Right hindlimb (tissue), 1 donor: ENCODE measurements around the gene NHSL2.

ENCODE experiments used
- DNase-seq: peaks from one replicate; pipeline ENCODE4 v3.0.0-alpha.2; 2018

The NHSL2 gene

DNA sequence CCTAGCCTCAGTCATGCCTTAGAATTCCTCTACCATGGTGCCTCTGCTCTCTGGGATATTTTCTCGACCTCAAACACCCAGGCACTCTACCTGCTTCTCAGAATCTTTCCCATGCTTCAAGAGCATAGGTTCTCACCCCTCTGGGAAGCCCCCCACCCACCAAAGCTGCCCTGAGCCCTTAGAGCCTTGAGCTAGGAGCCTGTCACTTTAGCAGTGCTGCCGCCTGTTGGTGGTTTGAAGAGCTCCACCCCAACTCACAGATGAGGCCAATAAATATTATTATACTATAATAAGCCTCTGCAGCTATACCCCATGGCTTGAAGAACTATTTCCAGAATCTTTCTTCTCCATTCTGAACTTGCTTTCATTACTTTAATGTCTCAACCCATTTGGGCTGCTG lies 111.3 kb downstream of the NHSL2 start:
- no peak for DNase-seq

DNA sequence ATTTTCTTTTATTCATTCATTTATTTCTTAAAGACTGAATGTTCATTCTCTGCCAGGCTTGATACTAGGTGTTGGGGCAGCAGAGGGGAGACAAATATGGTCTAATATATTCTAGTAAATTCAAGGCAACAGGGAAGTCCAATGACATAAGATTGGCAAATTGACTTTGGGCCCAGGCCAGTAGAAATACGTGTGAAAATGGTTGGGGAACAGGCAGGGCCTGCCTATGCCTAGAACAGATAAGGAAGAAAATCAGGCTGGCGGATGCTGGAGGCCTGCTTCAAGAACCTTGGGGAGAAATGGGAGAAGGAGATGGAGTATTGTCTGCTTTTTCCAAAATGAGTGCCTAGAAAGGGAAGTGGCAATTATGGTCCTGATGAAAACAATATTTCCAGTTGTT lies 112.4 kb downstream of the NHSL2 start:
- DNase-seq, result no peak

DNA sequence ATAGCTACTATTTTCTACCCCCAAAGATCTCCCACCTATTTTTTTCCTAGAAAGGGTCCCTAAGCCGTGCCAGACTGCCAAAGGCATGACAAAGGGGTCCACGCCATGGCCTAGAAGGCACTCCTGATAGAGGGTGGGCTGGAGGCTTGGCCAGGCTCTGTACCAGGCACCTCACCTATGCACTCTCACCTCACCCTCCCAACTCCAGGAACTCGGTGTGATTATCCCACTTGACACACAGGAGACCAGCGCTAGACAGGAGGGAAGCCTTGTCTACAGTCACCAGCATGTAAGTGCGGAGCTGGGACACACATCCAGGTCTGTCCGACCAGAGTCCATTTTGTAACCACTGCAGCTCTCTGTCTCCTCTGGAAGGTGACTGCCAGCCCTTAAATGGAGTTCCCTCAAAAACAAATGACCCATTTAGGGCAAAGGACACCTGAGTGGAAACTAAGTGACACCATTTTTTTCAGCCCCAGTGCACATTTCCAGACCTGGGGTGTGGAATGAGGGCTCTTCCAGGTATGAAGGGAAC lies 114.7 kb downstream of the NHSL2 start:
- DNase-seq, result no peak

DNA sequence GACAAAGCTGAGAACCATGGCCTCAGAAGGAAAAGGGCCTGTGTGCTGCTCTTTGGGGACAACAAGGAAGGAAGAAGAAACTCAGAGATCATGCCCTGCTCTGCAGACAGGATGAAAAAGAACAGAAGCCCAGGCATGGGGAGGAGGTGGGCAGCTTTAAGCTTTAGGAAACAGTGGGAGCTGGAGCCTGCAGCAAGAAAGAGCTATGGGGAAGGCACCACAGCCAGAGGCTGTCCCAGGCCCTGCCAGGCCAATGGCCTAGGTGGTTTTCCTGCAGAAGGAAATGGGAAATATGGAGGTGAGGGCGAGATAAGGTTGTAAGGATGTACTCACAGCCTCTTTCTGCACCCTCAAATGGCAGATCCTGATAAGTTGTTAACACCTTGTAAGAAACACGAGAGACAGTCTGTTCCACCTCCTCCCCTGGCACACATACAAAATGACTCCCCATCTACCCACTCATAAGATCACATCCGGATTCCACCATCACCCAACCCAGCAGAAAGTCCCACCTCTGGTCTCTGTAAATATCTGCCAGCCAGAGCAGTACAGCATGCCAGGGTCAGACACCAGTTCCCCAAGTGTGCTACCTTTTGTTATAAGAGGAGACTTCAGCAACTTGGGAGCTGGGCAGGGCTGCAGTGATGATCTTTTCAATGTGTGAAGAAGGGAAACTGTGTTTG lies 115.8 kb downstream of the NHSL2 start:
- DNase-seq, result no peak

DNA sequence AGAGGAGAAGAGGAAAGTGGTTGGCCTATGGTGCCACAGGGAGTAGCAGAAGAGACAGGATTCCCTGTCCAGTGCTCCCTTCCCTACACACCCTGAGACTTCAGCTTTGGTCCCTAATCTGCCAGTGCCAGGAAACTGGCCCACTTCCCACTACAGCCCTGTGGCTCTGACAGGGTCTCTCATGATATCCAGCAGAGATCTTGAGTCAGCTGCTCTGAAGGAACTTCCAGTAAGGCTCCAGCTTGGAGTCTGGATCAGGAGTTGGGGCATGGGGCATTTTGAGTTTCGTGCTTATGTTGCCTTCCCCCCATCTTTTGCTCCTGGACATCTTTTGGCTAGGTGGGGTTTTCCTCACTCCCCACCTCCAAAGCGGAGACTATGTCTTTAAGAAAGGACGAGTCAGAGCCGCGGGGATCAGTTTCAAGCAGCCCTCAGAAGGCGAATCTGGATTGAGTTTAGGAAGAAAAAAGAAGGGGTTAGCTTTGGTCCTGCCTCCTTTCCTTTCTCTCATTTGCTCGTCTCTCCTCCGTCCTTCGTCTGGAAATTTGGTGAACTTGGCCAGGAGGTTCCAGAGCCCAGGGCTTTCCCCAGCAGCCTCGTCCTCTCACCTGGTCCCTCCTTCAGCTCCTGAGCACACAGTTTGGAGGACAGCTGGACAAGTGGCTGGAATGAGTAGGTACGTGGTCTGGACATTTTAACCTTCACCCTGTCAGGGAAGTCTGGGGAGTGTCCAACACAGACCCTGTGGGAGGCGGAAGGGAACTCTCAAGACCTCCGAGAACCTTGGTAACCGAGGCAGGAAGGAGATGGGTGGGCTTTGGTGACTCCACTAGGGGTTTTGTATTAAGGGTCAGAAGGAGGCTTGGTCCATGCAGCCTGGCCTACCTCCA lies 116.6 kb downstream of the NHSL2 start:
- DNase-seq, result no peak

DNA sequence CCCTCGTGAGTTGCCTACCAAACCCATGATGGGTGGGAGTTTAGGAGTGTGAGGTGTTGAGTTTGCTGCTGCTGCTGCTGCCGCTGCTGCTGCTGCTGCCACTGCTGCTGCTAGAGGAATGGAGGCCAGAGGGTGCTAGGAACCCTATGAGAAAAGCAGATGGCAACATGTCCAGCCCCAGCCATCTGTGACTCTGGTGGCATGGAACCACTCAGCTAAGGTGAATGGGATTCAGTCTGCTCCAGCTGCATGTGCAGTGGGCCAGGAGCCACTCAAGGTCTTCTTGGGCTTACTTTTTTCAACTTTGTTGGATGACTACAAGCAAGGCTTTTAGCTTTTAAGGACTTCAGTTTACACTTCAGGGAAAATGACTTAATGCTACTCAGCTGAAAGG lies 117.3 kb downstream of the NHSL2 start:
- no peak for DNase-seq

DNA sequence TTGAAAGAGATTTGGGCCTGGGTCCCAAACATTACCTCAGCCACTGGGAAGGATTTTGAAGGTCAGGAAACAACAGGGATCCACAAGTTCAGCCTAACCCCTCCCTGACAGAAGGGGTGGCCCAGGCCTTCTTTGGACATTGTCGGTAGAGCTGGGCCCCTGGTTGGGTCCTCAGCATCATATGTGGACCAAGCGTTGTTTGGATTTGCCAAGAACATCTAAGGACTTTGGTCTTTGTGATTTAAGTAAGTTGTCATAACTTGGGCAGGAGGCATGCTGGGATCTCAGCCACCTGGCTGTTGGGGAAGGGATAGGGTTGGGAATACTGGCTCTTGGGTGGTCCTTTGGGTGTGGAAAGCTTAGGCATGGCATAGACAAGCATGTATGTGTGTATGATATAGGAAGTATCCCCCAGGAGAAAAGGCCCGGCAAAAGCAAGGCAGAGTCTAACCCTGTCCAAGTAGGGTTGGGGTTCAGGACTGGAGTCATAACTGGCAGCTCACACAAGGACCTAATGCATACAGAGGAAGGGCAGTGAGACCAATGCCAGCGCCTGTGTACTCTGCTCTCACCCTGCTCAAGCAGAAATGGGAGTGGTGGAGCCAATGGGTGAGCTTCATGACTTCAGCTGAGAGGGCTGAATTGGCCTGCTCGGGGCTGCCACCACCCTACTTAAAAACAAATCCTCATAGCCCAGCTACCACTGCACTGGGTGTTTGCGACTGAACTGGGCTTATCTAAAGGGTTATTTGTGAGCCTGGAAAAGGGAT lies 118.2 kb downstream of the NHSL2 start:
- no peak for DNase-seq

DNA sequence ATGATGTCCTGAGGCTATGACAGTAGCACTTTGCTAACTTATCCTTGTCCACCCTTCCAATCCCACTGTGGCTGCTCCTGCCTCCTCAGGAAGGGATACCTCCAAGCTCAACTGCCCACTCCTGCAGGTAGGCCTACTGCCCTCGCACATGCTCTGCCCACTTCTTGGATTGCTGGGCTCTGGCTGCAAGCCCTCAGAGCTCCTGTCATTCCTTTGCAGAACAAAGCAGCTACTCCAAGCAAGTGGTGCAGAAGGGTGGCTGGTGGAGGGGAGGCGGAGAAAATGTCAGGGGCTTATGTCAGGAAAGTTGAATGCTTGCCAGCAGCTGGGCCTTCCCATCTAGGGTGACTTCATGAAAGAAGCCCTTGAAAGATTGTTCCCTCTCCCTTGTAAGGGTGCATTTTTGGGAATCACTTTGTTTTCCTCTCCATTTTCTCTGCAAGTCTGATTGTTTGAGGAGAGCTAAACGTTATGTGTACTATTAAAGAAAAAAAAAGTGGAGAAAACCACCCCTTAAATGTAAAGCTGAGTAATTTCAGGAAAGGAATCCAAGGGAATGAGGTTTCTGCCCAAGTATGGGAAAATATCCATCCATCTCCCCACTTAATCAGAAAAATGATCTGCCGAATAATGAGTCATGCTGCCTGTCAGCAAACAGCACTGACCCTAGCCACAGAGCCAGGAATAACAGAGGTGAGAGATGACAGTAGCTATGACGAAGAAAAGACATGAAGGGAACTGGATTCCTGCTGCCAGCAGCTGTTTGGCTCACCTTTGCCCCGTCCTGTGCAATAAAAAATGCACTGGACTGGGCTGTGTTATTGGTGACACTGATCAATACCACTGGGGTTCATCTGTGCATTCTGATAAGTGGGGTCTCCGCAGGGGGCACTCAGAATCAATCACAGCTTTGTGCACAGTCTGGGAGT lies 119.1 kb downstream of the NHSL2 start:
- no peak for DNase-seq

DNA sequence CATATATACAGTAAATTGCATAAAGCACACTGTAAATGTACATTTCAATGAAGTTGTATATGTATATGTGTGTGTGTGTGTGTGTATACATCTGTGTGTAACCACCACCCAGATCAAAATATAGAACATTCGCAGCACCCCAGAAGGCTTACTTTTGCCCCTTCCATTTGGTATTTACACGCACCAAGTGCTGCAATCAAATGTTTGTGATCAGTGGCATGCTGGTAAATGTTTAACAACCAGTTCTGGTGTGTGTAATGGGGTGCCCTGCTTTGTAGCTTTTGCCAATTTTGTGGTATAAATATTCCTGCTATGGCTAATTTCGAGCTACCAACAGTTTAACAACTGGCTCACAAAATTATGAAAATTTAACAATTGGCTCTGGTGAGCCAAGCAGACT lies 119.8 kb downstream of the NHSL2 start:
- DNase-seq, result no peak

DNA sequence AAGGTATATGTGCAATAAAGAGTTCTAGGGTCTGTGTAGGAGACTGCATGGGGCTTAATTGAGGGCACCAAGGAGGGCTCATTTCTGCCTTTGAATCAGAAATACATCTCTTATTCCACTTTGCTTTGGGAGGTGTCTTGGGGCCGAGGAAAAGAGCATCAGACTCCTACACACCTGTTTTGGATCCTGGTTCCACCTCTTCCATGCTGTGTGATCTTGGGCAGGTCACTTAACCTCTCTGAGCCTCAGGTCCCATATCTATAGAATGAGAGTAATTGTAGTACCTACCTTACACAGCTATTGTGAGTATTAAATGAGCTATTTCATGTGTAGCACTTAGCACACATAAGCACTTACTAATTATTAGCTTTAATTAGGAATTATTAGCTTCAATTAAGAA lies 120.5 kb downstream of the NHSL2 start:
- DNase-seq, result no peak

DNA sequence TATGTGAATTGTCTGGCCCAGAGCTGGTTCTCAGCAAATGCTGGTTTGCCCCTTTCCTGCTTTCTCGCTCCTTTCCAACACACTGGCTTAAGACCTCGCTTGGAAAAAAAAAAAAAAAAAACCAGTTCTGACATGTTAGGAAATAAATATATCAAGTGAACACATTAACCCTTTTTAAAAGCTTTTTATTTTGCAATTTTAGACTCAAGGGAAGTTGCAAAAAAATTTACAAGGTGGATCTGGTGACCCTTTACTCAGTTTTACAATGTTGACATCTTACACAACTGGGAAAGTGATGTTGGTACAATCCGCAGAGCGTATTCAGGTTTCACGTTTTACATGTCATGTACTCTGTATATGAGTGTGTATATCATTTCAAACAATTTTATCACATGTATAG lies 121.0 kb downstream of the NHSL2 start:
- DNase-seq, result no peak

DNA sequence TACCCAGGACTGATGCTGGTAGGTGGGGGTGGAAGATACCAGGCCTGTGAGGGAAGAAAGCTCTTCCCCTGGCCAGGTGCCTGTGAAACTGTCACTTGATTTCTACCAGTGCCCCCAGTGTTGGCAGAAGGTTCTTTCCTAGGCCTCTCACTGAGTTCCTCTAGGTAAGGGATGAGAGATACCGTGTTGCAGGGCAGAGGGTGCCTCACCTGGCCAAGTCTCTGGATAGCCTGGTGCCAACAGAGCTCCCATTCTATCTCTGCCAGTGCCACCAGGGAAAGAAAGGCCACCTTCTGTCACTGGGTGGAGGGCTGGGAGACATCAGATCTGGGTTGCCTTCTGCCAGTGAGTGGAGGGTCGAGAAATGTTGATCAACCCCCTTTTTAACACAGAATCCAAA lies 127.0 kb downstream of the NHSL2 start:
- no peak for DNase-seq

DNA sequence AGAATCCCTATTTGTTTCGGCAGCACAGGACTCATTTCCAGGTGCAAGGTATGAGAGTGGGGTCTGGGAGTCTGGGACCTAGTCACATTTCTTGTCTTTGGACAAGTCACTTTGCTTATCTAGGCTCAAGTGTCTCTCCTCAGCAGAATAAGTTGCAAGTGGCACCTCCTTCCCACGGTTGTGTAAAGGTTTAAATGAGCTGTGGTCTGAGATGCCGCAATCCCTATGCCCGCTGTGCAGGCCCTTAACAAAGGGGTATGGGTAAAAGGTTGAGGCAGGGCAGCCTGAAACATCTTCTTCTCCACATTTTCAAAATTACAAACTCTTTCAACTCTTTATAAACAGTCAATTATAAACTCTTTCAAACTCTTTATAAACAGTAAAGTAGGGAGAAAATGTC lies 127.4 kb downstream of the NHSL2 start:
- no peak for DNase-seq

DNA sequence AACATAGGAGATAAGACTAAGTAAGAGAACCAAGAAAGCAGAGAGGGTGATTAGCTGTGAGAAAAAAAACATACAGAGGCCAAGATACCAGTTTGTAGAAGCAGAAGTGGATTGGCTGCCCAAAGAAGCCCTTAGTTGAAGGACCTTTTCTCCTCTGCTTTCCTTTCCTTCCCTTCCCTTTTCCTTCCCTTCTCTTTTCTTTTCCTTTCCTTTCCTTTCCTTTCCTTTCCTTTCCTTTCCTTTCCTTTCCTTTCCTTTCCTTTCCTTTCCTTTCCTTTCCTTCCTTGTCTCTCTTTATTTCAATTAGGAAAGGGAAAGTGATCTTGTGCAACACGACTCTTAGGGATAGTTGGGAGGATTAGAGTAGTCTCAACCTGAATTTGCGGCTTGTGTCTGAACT lies 128.2 kb downstream of the NHSL2 start:
- no peak for DNase-seq

DNA sequence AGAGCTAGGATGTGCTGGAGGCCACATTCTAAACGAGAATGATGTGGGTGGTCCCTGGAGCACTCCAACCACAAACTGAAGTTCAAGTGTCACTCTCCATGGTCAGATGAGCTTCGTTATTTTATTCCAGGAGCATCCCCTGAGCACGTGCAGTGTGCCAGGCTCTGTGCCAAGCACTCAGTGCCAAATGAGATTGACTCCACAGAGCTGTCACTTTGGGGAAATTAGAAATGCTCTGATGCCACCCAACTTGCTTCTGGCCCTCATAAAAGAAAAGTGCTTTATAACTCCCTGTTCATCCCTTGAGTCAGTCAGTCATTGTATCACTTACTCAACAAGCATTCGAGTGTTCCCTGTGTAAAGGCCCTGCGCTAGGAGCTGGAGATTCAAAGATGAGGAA lies 129.9 kb downstream of the NHSL2 start:
- no peak for DNase-seq

DNA sequence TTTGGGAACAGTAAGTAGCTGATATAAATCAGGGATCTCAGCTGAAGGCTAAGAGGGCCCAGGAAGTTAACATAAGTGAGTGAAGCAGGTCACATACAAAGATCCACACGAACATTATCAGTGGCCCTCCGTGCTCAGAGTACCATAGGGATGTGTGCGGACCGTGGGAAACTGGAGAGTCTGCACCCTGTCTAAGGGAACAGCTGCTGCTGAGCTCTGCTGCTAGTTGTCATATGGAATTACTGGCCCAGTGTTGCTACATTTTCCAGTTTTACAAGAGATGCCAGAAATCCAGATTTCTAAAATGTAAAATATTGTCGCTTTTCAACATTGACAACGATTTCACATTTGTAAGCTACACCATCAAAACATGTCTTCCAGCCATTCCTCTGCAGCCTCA lies 130.5 kb downstream of the NHSL2 start:
- no peak for DNase-seq

DNA sequence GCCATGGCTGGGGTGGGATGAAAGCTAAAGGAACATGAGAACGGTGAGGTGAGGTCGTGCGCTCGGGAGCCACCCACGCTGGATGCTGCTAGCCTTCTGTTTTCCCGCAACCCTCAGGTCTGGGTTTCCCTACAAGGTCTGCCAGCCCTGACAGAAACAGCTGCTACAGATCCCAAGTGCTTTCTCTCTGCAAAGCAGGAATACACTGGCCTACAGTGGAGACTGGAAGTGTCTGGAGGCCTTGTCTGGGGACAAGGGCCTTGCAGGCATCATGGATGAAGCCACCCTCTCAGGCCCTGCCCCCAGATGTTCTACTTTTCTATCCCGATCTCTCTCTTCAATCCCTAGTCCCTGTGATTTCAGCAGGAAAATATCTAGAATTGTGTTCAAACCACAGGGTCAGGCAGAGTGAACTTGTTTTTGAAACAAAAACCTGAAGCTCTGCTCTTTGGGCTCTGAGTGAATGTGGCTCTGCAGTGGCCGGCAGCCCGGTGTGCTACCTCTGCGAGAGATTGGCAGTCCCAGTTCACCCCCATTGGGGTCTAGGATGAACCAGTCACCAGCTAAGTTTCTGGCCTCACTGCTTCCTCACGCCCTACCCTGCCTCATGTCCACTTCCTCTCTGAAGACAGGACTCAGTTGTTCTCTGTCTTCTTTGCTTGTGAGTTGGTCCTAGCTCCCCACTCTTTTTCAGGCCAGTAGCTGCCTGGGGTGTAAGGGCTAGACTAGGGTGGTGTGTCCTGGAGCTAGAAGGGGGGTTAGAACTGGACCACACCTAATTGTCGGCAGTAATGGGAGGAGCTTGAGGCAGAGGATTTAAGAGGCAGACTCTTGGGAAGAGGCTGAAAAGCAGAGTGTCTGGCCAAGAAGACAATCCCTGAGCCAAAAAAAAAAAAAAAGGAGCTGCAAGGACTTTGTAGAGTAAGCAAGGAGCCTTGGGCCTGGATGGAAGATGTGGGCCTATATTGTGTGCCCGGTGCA lies 131.5 kb downstream of the NHSL2 start:
- DNase-seq, result peak; percentile 44

DNA sequence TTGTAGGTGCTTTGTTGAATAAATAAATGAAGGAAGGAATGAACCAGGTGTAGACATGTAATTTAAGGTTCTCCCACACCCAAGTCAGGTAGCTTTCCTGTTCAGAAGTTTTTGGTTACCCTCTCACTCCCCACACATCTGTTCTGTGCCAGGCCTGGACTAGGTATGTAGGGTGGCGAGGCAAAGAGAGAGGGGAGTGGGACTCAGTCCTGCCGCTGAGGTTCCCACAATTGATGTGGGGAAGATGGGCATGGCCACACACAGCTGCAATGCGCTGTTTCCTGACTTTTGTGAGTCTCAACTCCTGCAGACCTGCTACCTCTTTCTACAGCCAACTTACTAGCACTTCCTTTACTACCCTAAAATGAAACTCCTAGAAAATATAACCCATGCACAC lies 132.2 kb downstream of the NHSL2 start:
- DNase-seq, result no peak

DNA sequence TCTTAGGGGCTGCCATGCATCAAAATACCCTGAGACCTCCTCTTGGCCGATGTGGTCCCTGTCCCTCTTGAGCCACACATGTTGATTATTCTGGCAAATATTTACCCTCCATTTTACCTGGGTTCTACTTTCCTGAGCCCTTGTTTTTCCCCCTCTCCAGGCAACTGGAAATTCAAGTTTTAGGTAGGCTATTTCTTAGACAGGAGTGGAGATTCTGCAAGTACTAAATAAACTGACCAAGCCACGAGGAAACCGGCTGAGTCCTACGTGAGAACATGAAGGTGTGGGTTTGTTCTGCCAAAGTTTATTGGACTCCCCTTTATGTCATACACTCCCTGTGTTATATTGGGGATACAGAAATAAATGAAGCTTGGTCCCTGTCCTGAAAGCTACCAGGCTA lies 133.0 kb downstream of the NHSL2 start:
- DNase-seq, result no peak

DNA sequence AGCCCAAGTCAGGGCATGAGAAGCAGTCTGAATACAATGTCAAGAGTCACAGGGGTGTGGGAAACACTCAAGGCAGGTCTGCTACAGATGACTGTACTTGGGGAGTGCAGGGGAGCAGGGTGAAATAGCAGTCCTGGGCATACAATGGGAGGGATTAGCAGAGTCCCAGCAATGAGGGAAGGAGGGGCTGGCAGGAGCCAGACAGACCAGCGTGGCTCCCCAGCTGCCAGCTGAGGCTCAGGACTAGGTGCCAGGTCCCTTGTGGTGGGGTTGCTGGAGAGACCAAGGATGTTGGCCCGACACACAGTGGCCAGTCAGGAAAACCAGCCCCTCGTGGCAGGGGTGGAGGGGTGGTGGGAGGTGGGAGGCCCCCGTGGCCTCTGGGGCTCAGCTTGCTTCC lies 134.5 kb downstream of the NHSL2 start:
- no peak for DNase-seq
